GM18519 (cell line): ENCODE results near the gene TFRC.
"Not testable (repeated sequence)": the region's sequence is repeated elsewhere in the genome, so short reads cannot be mapped to it uniquely, and the experiment has no call there.

Experiments
- ATAC-seq: cut with Tn5 transposase; IDR thresholded peaks from one replicate; pipeline ENCODE4 v1.9.1; 2021; ENCODE audit warnings: mild to moderate bottlenecking, moderate library complexity; ENCODE audit not compliant: unreplicated experiment, low FRiP score

Gene TFRC

GRCh38 chr3:196050597-196050996 is 31.3 kb downstream of the TFRC start:
- no peak for ATAC-seq

- no peak for ATAC-seq
These were observed 32.2 kb downstream of the TFRC start for GRCh38 chr3:196049653-196050052.

GRCh38 chr3:196048922-196049598 is 32.8 kb downstream of the TFRC start:
- no peak for ATAC-seq

GRCh38 chr3:196047391-196048030 is 34.4 kb downstream of the TFRC start:
- ATAC-seq = no peak

GRCh38 chr3:196044513-196044912 is 37.4 kb downstream of the TFRC start:
- ATAC-seq = no peak

- ATAC-seq = no peak
These were observed 39.2 kb downstream of the TFRC start for GRCh38 chr3:196042673-196043072.

GRCh38 chr3:196039359-196039758 is 42.5 kb downstream of the TFRC start:
- no peak for ATAC-seq

- ATAC-seq = not testable (repeated sequence)
These were observed 55.8 kb downstream of the TFRC start for GRCh38 chr3:196026059-196026458.

GRCh38 chr3:196024968-196025367 is 56.9 kb downstream of the TFRC start:
- ATAC-seq = no peak

GRCh38 chr3:196023947-196024346 is 57.9 kb downstream of the TFRC start:
- ATAC-seq = no peak

- not testable (repeated sequence) for ATAC-seq
These were observed 59.4 kb downstream of the TFRC start for GRCh38 chr3:196022499-196022878.

GRCh38 chr3:196020373-196020772 is 61.5 kb downstream of the TFRC start:
- no peak for ATAC-seq

GRCh38 chr3:196019576-196019975 is 62.3 kb downstream of the TFRC start:
- ATAC-seq = not testable (repeated sequence)

- ATAC-seq = not testable (repeated sequence)
These were observed 63.7 kb downstream of the TFRC start for GRCh38 chr3:196018159-196018558.

- ATAC-seq = no peak
These were observed 65.4 kb downstream of the TFRC start for GRCh38 chr3:196016485-196016884.

GRCh38 chr3:196016059-196016458 is 65.8 kb downstream of the TFRC start:
- no peak for ATAC-seq

GRCh38 chr3:196013587-196014487 is 68.1 kb downstream of the TFRC start:
- ATAC-seq = no peak

GRCh38 chr3:196012941-196013476 is 68.9 kb downstream of the TFRC start:
- no peak for ATAC-seq

- ATAC-seq = no peak
These were observed 69.4 kb downstream of the TFRC start for GRCh38 chr3:196012481-196012880.

- no peak for ATAC-seq
These were observed 72.4 kb downstream of the TFRC start for GRCh38 chr3:196009456-196009855.

- ATAC-seq = no peak
These were observed 73.0 kb downstream of the TFRC start for GRCh38 chr3:196008929-196009328.
